Erythroblast (primary cell): ENCODE data around the gene SLC29A3.

Experiments
- GATA1 ChIP-seq: IDR thresholded peaks from 2 replicates; pipeline ENCODE4 v1.6.1; 2011; ENCODE audit warnings: low read depth, mild to moderate bottlenecking, control low read depth, low read length, moderate library complexity
- POLR2A ChIP-seq: IDR thresholded peaks from 2 replicates; pipeline ENCODE4 v1.6.1; 2011; ENCODE audit warnings: mild to moderate bottlenecking, low read length

- no peak for TF ChIP-seq POLR2A
- TF ChIP-seq GATA1: no peak
Observed at GRCh38 chr10:71283876-71284275, 35.2 kb upstream of the SLC29A3 start.
